ENCODE results near the gene PADI1.

DNA sequence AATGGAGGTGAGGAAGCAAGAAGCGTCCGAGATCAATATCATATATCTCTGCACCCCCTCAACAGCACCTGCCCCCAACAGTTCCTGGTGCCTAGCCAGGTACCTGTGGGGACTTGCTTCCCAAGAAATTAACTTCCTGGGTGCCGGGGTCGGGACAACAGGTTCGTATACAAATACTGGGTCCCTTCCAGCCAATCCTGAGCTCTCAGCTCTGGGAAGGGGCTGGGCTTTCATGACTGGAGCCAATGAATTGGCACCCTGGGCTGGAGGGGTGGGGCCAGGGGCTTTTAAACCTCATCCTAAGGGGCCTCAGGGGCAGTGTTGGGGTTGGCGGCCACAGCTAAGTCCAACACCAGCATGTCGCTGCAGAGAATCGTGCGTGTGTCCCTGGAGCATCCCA lies 43.9 kb downstream of the PADI1 start, which contains the start of gene PADI3:
- TF ChIP-seq POLR2AphosphoS5 (IDR thresholded peaks at IDR 0.05; ENCODE audit: borderline replicate concordance, low read depth, low read length) (no peak), EZH2 (IDR thresholded peaks at IDR 0.05) (no peak), FOXP2 (optimal IDR thresholded peaks at IDR 0.05; ENCODE audit: control extremely low read depth, extremely low read length, insufficient read depth) (no peak)
